ENCODE measurements around the gene RNASEH1.

- TF ChIP-seq CTCF (conservative IDR thresholded peaks at IDR 0.05; ENCODE audit: low read length) (no peak), EZH2phosphoT487 (IDR thresholded peaks at IDR 0.05; ENCODE audit: borderline replicate concordance) (no peak)
Measured at GRCh38 chr2:3504741-3505140, 53.4 kb downstream of the RNASEH1 start.

Measured in Loucy (cell line).